HepG2 (cell line): Measurements from ENCODE around the gene PLPPR2. TPM values are rescaled to one million over a fixed set of nuclear protein-coding genes. Genes with fewer than 3 reads are reported as not detected.

Source experiments
- CENPX ChIP-seq: sonication (generic); formaldehyde crosslinking; IDR thresholded peaks from 2 replicates; pipeline ENCODE4 v1.9.0; 2021; ENCODE audit warnings: mild to moderate bottlenecking, missing genetic modification reagents, moderate library complexity
- EHMT2 ChIP-seq: fragments of 200-600 bp; sonication (generic); IDR thresholded peaks from 2 replicates; pipeline ENCODE4 v1.7.0; 2017; ENCODE audit warnings: antibody characterized with exemption, low read depth, low read length, borderline replicate concordance
- ETV6 ChIP-seq: sonication (generic); formaldehyde crosslinking; conservative IDR thresholded peaks from 2 replicates; pipeline ENCODE4 v1.4.0; 2020; ENCODE audit warnings: missing genetic modification reagents
- FIP1L1 ChIP-seq: fragments of 200-400 bp; formaldehyde crosslinking; IDR thresholded peaks from 2 replicates; pipeline ENCODE4 v1.6.1; 2018; ENCODE audit warnings: low read depth, mild to moderate bottlenecking, low read length, moderate library complexity, borderline replicate concordance; ENCODE audit not compliant: insufficient read depth
- FOSL2 ChIP-seq: sonication (generic); formaldehyde crosslinking; IDR thresholded peaks from 2 replicates; pipeline ENCODE4 v1.4.0; 2020; ENCODE audit warnings: missing genetic modification reagents
- LCORL ChIP-seq, 2 experiments: fragments of 450-650 bp in 1 of 2; sonication (generic) in 1 of 2; formaldehyde crosslinking in 1 of 2; IDR thresholded peaks; 2 replicates each; pipeline versions ENCODE4 v1.5.0 to v1.6.1; 2017 to 2020; ENCODE audit warnings: antibody characterized with exemption in 1 of 2, missing genetic modification reagents in 1 of 2
- MTA1 ChIP-seq: sonication (generic); formaldehyde crosslinking; IDR thresholded peaks from 2 replicates; pipeline ENCODE4 v1.4.0; 2020; ENCODE audit warnings: missing genetic modification reagents, mild to moderate bottlenecking, borderline replicate concordance
- RCOR2 ChIP-seq: IDR thresholded peaks from 2 replicates; pipeline ENCODE4 v1.6.1; 2016; ENCODE audit warnings: missing biosample characterization, missing genetic modification reagents
- SP5 ChIP-seq: IDR thresholded peaks from 2 replicates; pipeline ENCODE4 v1.6.1; 2016; ENCODE audit warnings: low read depth, borderline replicate concordance
- TAF1 ChIP-seq: sonication (generic); formaldehyde crosslinking; IDR thresholded peaks from 2 replicates; pipeline ENCODE4 v1.4.0; 2020; ENCODE audit warnings: missing genetic modification reagents
- THYN1 ChIP-seq: sonication (generic); formaldehyde crosslinking; IDR thresholded peaks from 2 replicates; pipeline ENCODE4 v1.8.1; 2023; ENCODE audit warnings: low read depth, mild to moderate bottlenecking, moderate library complexity, missing genetic modification reagents, borderline replicate concordance
- TRAFD1 ChIP-seq: sonication (generic); formaldehyde crosslinking; IDR thresholded peaks from 2 replicates; pipeline ENCODE4 v1.5.1; 2020; ENCODE audit warnings: missing genetic modification reagents, mild to moderate bottlenecking, borderline replicate concordance
- ZNF142 ChIP-seq: sonication (generic); formaldehyde crosslinking; IDR thresholded peaks from 2 replicates; pipeline ENCODE4 v1.4.0; 2020; ENCODE audit warnings: missing genetic modification reagents
- ZNF20 ChIP-seq: sonication (generic); formaldehyde crosslinking; IDR thresholded peaks from 2 replicates; pipeline ENCODE4 v1.4.0; 2020; ENCODE audit warnings: mild to moderate bottlenecking, moderate library complexity, missing genetic modification reagents
- ZNF264 ChIP-seq: sonication (generic); formaldehyde crosslinking; IDR thresholded peaks from 2 replicates; pipeline ENCODE4 v1.4.0; 2020; ENCODE audit warnings: missing genetic modification reagents
- ZNF883 ChIP-seq: sonication (generic); formaldehyde crosslinking; IDR thresholded peaks from 2 replicates; pipeline ENCODE4 v1.5.1; 2020; ENCODE audit warnings: mild to moderate bottlenecking, missing genetic modification reagents; ENCODE audit errors: not compliant biosample characterization
- polyA plus RNA-seq, 8 experiments: library from polyadenylated mRNA; depleted of rRNA in 3 of 8; stranded (reverse) in 7 of 8; unstranded in 1 of 8; fragments of >200 nt; fragmentation: Illumina TruSeq in 4 of 8; extraction: Trizol in 4 of 8; gene quantifications; 2 replicates each; pipeline versions ENCODE4 v1.2.1 to v1.2.3, GENCODE V29; 2011 to 2016; ENCODE audit warnings: low read depth in 4 of 8, missing spikeins in 1 of 8, mixed read lengths in 1 of 8; ENCODE audit not compliant: insufficient read depth in 1 of 8
- total RNA-seq, 5 experiments: library from RNA; depleted of rRNA; stranded (reverse); fragments of >200 nt; fragmentation: Illumina TruSeq; extraction: Trizol; gene quantifications; 2 replicates each; pipeline ENCODE4 v1.2.3, GENCODE V29; 2016; ENCODE audit warnings: low read depth in 1 of 5

The PLPPR2 gene
- total and polyA plus RNA-seq, 2 of the 13 experiments (the other 11 are each of a cell fraction or from before 2014, with no cell fraction given) = 1.5 to 2.1 TPM

- no peak for TF ChIP-seq LCORL (IDR thresholded peaks at IDR 0.05)
- TF ChIP-seq LCORL (CRISPR knock-in tag; IDR thresholded peaks at IDR 0.05) = peak; percentile 49; the same call in 1 of the 2 replicates
- TF ChIP-seq EHMT2 = no peak
- peak; percentile 51; the same call in 1 of the 2 replicates for TF ChIP-seq TAF1 (CRISPR knock-in tag)
- TF ChIP-seq SP5 (CRISPR knock-in tag) = no peak; the same call in 1 of the 2 replicates
- no peak for TF ChIP-seq ZNF883 (CRISPR knock-in tag)
- TF ChIP-seq CENPX (CRISPR knock-in tag) = no peak
- no peak for TF ChIP-seq RCOR2 (CRISPR knock-in tag)
- no peak for TF ChIP-seq ZNF264 (CRISPR knock-in tag)
- TF ChIP-seq ZNF20 (CRISPR knock-in tag) = 0 out of 2 replicates have a peak, but pooled peaks have one; percentile 31
- TF ChIP-seq ETV6 (CRISPR knock-in tag) = no peak
- no peak for TF ChIP-seq FOSL2 (CRISPR knock-in tag)
- TF ChIP-seq ZNF142 (CRISPR knock-in tag) = no peak
- TF ChIP-seq MTA1 (CRISPR knock-in tag) = 0 out of 2 replicates have a peak, but pooled peaks have one; percentile 60
- TF ChIP-seq FIP1L1 = no peak
- peak; percentile 29; the same call in 1 of the 2 replicates for TF ChIP-seq TRAFD1 (CRISPR knock-in tag)
- no peak for TF ChIP-seq THYN1 (CRISPR knock-in tag)
These were observed 20.1 kb downstream of the PLPPR2 start (continued) for GRCh38 chr19:11375143-11375948.
